H9 (cell line): ENCODE results near the gene PRUNE2. TPM values are rescaled to one million over a fixed set of nuclear protein-coding genes. Genes with fewer than 3 reads are reported as not detected.

ENCODE experiments used
- DNase-seq: peaks from one replicate; pipeline ENCODE4 v3.0.0-alpha.2; 2017
- H2AFZ ChIP-seq: one replicate; pipeline ENCODE4 v1.6.1; 2013; ENCODE audit warnings: mild to moderate bottlenecking, low read length, control low read depth, moderate library complexity
- H2AK5ac ChIP-seq: 2 replicates; pipeline ENCODE4 v1.6.1; 2013; ENCODE audit warnings: low read length, control low read depth, mixed read lengths; ENCODE audit not compliant: insufficient read length
- H2BK120ac ChIP-seq: one replicate; pipeline ENCODE4 v1.6.1; 2013; ENCODE audit warnings: low read depth, mild to moderate bottlenecking, low read length, control low read depth, inconsistent platforms; ENCODE audit not compliant: poor library complexity, severe bottlenecking
- H2BK12ac ChIP-seq: 2 replicates; pipeline ENCODE4 v1.6.1; 2013; ENCODE audit warnings: low read length, control low read depth, mixed read lengths, low read depth; ENCODE audit not compliant: insufficient read length
- H2BK15ac ChIP-seq: 2 replicates; pipeline ENCODE4 v1.6.1; 2013; ENCODE audit warnings: low read depth, low read length, control low read depth
- H2BK20ac ChIP-seq: one replicate; pipeline ENCODE4 v1.6.1; 2013; ENCODE audit warnings: low read depth, mild to moderate bottlenecking, low read length, control low read depth, inconsistent platforms; ENCODE audit not compliant: poor library complexity, severe bottlenecking
- H2BK5ac ChIP-seq: 2 replicates; pipeline ENCODE4 v1.6.1; 2013; ENCODE audit warnings: low read length, control low read depth, mixed read lengths; ENCODE audit not compliant: insufficient read length
- H3K14ac ChIP-seq: 2 replicates; pipeline ENCODE4 v1.6.1; 2013; ENCODE audit warnings: low read length, control low read depth; ENCODE audit not compliant: insufficient read depth
- H3K18ac ChIP-seq: 2 replicates; pipeline ENCODE4 v1.6.1; 2013; ENCODE audit warnings: low read depth, mild to moderate bottlenecking, mixed read lengths, low read length, control low read depth; ENCODE audit not compliant: insufficient read length
- H3K23ac ChIP-seq: 2 replicates; pipeline ENCODE4 v1.6.1; 2013; ENCODE audit warnings: low read length, control low read depth, mixed read lengths, low read depth; ENCODE audit not compliant: insufficient read length
- H3K23me2 ChIP-seq: 2 replicates; pipeline ENCODE4 v1.6.1; 2013; ENCODE audit warnings: low read depth, mild to moderate bottlenecking, mixed read lengths, low read length, control low read depth; ENCODE audit not compliant: insufficient read length, poor library complexity, severe bottlenecking
- H3K27ac ChIP-seq: 2 replicates; pipeline ENCODE4 v1.5.1; 2013; ENCODE audit warnings: low read length, control low read depth, mixed read lengths, low read depth; ENCODE audit not compliant: insufficient read length
- H3K27me3 ChIP-seq: 2 replicates; pipeline ENCODE4 v1.6.1; 2013; ENCODE audit warnings: low read length, control low read depth, inconsistent platforms; ENCODE audit not compliant: insufficient read depth
- H3K4ac ChIP-seq: 2 replicates; pipeline ENCODE4 v1.6.1; 2013; ENCODE audit warnings: low read depth, mild to moderate bottlenecking, control low read depth, inconsistent platforms, low read length, moderate library complexity
- H3K4me1 ChIP-seq: 2 replicates; pipeline ENCODE4 v1.6.1; 2013; ENCODE audit warnings: low read length, control low read depth, inconsistent platforms; ENCODE audit not compliant: insufficient read depth
- H3K4me2 ChIP-seq: 2 replicates; pipeline ENCODE4 v1.6.1; 2013; ENCODE audit warnings: low read length, control low read depth, mixed read lengths; ENCODE audit not compliant: insufficient read length, insufficient read depth
- H3K56ac ChIP-seq: 2 replicates; pipeline ENCODE4 v1.6.1; 2013; ENCODE audit warnings: low read depth, mild to moderate bottlenecking, mixed read lengths, low read length, control low read depth; ENCODE audit not compliant: insufficient read length
- H3K79me1 ChIP-seq: 2 replicates; pipeline ENCODE4 v1.6.1; 2013; ENCODE audit warnings: low read depth, mild to moderate bottlenecking, moderate library complexity, low read length, control low read depth, inconsistent platforms; ENCODE audit not compliant: insufficient read depth, poor library complexity, severe bottlenecking
- H3K79me2 ChIP-seq: 2 replicates; pipeline ENCODE4 v1.6.1; 2013; ENCODE audit warnings: low read length, control low read depth, inconsistent platforms; ENCODE audit not compliant: insufficient read depth
- H3K9ac ChIP-seq: 2 replicates; pipeline ENCODE4 v1.6.1; 2013; ENCODE audit warnings: low read length, control low read depth, mixed read lengths; ENCODE audit not compliant: insufficient read length; ENCODE audit errors: extremely low read depth
- H3K9me3 ChIP-seq: one replicate; pipeline ENCODE4 v1.6.1; 2013; ENCODE audit warnings: low read depth, low read length, inconsistent platforms; ENCODE audit not compliant: control insufficient read depth
- H3T11ph ChIP-seq: one replicate; pipeline ENCODE4 v1.6.1; 2013; ENCODE audit warnings: mild to moderate bottlenecking, low read length, control low read depth, inconsistent platforms
- H4K20me1 ChIP-seq: one replicate; pipeline ENCODE4 v1.6.1; 2013; ENCODE audit not compliant: control insufficient read depth, insufficient read length, insufficient read depth
- H4K5ac ChIP-seq: 2 replicates; pipeline ENCODE4 v1.6.1; 2013; ENCODE audit warnings: low read depth, mild to moderate bottlenecking, mixed read lengths, low read length, control low read depth; ENCODE audit not compliant: insufficient read length
- H4K8ac ChIP-seq: replicated peaks from 2 replicates; pipeline ENCODE4 v1.6.1; 2013; ENCODE audit warnings: low read length, control low read depth, mixed read lengths, low read depth; ENCODE audit not compliant: insufficient read length
- H4K91ac ChIP-seq: 2 replicates; pipeline ENCODE4 v1.6.1; 2013; ENCODE audit warnings: low read depth, mild to moderate bottlenecking, moderate library complexity, mixed read lengths, low read length, control low read depth; ENCODE audit not compliant: insufficient read length
- H3K27ac Mint-ChIP-seq, 3 experiments: 2 replicates in 2 of 3; 3 replicates in 1 of 3; pipeline ENCODE4 v1.8.0; 2020 to 2021; ENCODE audit warnings: mixed read lengths in 3 of 3, mild to moderate bottlenecking in 1 of 3, moderate library complexity in 1 of 3
- H3K27me3 Mint-ChIP-seq: 2 replicates; pipeline ENCODE4 v1.8.0; 2021; ENCODE audit warnings: low read depth, mild to moderate bottlenecking, moderate library complexity, mixed read lengths
- H3K36me3 Mint-ChIP-seq, 3 experiments: 2 replicates in 2 of 3; 3 replicates in 1 of 3; pipeline ENCODE4 v1.8.0; 2020 to 2021; ENCODE audit warnings: low read depth in 3 of 3, mixed read lengths in 3 of 3; ENCODE audit not compliant: insufficient read depth in 1 of 3
- H3K4me1 Mint-ChIP-seq, 2 experiments: 2 replicates each; pipeline ENCODE4 v1.8.0; 2020; ENCODE audit warnings: mixed read lengths in 2 of 2
- H3K4me3 Mint-ChIP-seq, 2 experiments: 2 replicates in 1 of 2; 3 replicates in 1 of 2; pipeline ENCODE4 v1.8.0; 2020 to 2021; ENCODE audit warnings: mild to moderate bottlenecking in 2 of 2, mixed read lengths in 2 of 2, moderate library complexity in 1 of 2
- H3K9me3 Mint-ChIP-seq, 2 experiments: 2 replicates in 1 of 2; 3 replicates in 1 of 2; pipeline ENCODE4 v1.8.0; 2020; ENCODE audit warnings: mild to moderate bottlenecking in 2 of 2, mixed read lengths in 2 of 2, moderate library complexity in 1 of 2
- WGBS: extraction: QIAGEN DNeasy Blood & Tissue Kit; methylation state at CpG from one replicate; pipeline ENCODE4 v1.1.7; 2013; ENCODE audit warnings: missing lambda C conversion rate, low lambda C conversion rate, mixed read lengths; ENCODE audit not compliant: insufficient read length; ENCODE audit errors: extremely low coverage; 5-methylcytosine and 5-hydroxymethylcytosine counted together
- total RNA-seq: library from RNA; stranded (reverse); gene quantifications from 2 replicates; pipeline ENCODE4 v1.2.1, GENCODE V29; 2021
- TF ChIP-seq, protein P1 (sequence below): fragments of 200-600 bp; sonication (generic); conservative IDR thresholded peaks from 3 replicates; pipeline ENCODE4 v1.8.0; 2021; ENCODE audit warnings: antibody characterized with exemption, mild to moderate bottlenecking

PRUNE2 gene
- total RNA-seq, 1 experiment from 2014 or later, result 12.1 TPM

- Histone ChIP-seq H3K27ac (no peak overlapping the region), H3K23ac (no peak overlapping the region), H4K8ac (no peak overlapping the region), H3K79me2 (no peaks in the 10 kb centered on the region), H2AFZ (no peak overlapping the region), H3K9me3 (no peaks in the 10 kb centered on the region), H3K27me3 (no peaks in the 10 kb centered on the region), H3K23me2 (no peaks in the 10 kb centered on the region), H2BK12ac (no peak overlapping the region), H3K4me1 (no peaks in the 10 kb centered on the region), H4K20me1 (no peaks in the 10 kb centered on the region), H4K91ac (no peak overlapping the region), H3K56ac (no peak overlapping the region), H2AK5ac (no peak overlapping the region), H3K4me2 (no peak overlapping the region), H3K4ac (no peak overlapping the region), H2BK15ac (no peak overlapping the region), H4K5ac (no peak overlapping the region), H3K14ac (no peak overlapping the region), H2BK20ac (no peak overlapping the region), H3T11ph (no peak overlapping the region), H2BK120ac (no peak overlapping the region), H3K79me1 (no peaks in the 10 kb centered on the region), H2BK5ac (no peak overlapping the region), H3K9ac (no peak overlapping the region), H3K18ac (no peak overlapping the region)
- no CpG with 5 or more reads among the region's 2 CpGs for WGBS
- no peak for DNase-seq
- no peak overlapping the region for H3K27ac Mint-ChIP-seq
- H3K36me3 Mint-ChIP-seq, result peaks cover 0 to 2% (median 0%) of the 10 kb centered on the region in 3 experiments; a peak in 2 of 7 replicates
- no peaks in the 10 kb centered on the region for H3K27me3 Mint-ChIP-seq
- H3K9me3 Mint-ChIP-seq, result peaks cover 0 to 6% of the 10 kb centered on the region in 2 experiments; a peak in 2 of 5 replicates
- H3K4me3 Mint-ChIP-seq, result no peak overlapping the region
- TF ChIP-seq, protein P1, sequence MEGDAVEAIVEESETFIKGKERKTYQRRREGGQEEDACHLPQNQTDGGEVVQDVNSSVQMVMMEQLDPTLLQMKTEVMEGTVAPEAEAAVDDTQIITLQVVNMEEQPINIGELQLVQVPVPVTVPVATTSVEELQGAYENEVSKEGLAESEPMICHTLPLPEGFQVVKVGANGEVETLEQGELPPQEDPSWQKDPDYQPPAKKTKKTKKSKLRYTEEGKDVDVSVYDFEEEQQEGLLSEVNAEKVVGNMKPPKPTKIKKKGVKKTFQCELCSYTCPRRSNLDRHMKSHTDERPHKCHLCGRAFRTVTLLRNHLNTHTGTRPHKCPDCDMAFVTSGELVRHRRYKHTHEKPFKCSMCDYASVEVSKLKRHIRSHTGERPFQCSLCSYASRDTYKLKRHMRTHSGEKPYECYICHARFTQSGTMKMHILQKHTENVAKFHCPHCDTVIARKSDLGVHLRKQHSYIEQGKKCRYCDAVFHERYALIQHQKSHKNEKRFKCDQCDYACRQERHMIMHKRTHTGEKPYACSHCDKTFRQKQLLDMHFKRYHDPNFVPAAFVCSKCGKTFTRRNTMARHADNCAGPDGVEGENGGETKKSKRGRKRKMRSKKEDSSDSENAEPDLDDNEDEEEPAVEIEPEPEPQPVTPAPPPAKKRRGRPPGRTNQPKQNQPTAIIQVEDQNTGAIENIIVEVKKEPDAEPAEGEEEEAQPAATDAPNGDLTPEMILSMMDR, result no peak
- peaks cover 0 to 9% of the 10 kb centered on the region in 2 experiments; a peak in 2 of 4 replicates for H3K4me1 Mint-ChIP-seq
Observed at GRCh38 chr9:76932757-76933156, 26.8 kb upstream of the PRUNE2 start.
